ENCODE measurements around the gene CTSL. TPM values are rescaled to one million over a fixed set of nuclear protein-coding genes. Genes with fewer than 3 reads are reported as not detected.

The CTSL gene
- total RNA-seq, result 20.3 TPM

DNA sequence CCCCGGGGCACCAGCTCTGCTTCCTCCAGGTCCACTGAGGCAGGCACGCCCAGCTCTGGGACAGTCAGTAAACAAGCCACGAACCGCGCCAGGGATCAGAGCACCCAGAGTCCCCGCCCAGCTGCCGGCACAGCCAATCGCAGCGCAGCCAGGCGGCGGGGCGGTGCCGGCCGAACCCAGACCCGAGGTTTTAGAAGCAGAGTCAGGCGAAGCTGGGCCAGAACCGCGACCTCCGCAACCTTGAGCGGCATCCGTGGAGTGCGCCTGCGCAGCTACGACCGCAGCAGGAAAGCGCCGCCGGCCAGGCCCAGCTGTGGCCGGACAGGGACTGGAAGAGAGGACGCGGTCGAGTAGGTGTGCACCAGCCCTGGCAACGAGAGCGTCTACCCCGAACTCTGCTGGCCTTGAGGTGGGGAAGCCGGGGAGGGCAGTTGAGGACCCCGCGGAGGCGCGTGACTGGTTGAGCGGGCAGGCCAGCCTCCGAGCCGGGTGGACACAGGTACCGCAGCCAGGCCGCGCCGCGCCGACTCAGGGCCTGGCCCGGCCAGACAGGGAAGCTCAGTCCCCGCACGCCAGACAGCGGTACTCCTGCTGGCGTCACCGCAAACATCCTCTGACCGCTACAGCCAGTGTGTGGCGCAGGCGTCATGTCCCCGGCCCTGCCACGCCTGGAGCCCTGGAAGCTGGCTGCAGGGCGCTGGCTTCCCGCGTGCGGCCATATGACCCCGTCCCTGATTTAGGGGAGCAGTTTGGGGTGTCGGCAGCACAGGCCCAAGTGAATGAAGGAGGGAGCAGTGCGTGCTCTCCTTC is at the start of gene CTSL:
TSS of gene CTSL (plus strand) at position 220 of the 810 bp plus-strand sequence. CDS start 1,485 bp downstream, outside the sequence.

Other genes with a start within 250 kb of the CTSL start
- gene DAPK1, start 228.3 kb upstream of the CTSL start, total RNA-seq, result 187 TPM
- gene SPATA31E1, start 156.8 kb downstream of the CTSL start, total RNA-seq, result not detected
- gene SPATA31C1, start 191.8 kb downstream of the CTSL start, total RNA-seq, result not detected
- 17.8 TPM for gene CDK20, start 248.4 kb downstream of the CTSL start, total RNA-seq

All from parietal lobe (tissue), 1 donor.